Measurements from ENCODE around the gene LMBRD1.

DNA sequence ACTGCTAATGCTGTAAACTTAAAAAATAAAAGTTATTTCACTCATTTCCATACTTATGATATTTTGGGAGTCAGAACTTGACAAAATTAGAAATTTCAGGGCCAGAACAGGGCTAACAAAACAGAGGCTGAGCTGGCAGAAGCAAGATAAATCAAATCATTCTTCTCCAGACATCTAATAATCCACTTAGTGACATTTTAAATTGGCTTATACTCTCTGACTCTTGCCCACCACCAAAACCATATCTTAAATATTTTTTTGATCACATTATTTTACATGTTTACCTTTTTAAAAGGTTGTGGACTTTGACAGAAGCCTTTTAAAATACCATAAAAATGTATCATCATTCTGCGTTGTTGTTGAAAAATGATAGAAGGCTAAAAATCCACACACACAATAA lies 116.5 kb downstream of the LMBRD1 start:
- TF ChIP-seq, protein P1, sequence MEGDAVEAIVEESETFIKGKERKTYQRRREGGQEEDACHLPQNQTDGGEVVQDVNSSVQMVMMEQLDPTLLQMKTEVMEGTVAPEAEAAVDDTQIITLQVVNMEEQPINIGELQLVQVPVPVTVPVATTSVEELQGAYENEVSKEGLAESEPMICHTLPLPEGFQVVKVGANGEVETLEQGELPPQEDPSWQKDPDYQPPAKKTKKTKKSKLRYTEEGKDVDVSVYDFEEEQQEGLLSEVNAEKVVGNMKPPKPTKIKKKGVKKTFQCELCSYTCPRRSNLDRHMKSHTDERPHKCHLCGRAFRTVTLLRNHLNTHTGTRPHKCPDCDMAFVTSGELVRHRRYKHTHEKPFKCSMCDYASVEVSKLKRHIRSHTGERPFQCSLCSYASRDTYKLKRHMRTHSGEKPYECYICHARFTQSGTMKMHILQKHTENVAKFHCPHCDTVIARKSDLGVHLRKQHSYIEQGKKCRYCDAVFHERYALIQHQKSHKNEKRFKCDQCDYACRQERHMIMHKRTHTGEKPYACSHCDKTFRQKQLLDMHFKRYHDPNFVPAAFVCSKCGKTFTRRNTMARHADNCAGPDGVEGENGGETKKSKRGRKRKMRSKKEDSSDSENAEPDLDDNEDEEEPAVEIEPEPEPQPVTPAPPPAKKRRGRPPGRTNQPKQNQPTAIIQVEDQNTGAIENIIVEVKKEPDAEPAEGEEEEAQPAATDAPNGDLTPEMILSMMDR (optimal IDR thresholded peaks at IDR 0.05 in 1 of 3, IDR thresholded peaks at IDR 0.05 in 1 of 3, conservative IDR thresholded peaks at IDR 0.05 in 1 of 3; ENCODE audit: extremely low read depth in 1 of 3, insufficient read depth in 2 of 3, low read length in 3 of 3) = no peak
- no peak for TF ChIP-seq EZH2 (IDR thresholded peaks at IDR 0.05; ENCODE audit: low read length)
